CD4-positive, alpha-beta T cell (primary cell): ENCODE measurements around the gene MST1. TPM values are rescaled to one million over a fixed set of nuclear protein-coding genes. Genes with fewer than 3 reads are reported as not detected.

Source experiments
- ATAC-seq: fragments of 200-7000 bp; cut with Tn5 transposase; one replicate; pipeline ENCODE4 v1.10.0; 2022; ENCODE audit warnings: mild to moderate bottlenecking; ENCODE audit not compliant: poor library complexity
- CTCF ChIA-PET: fragments of 350-600 bp; sonication (Branson Sonifier 250); formaldehyde crosslinking; loops from one replicate; lab custom pipeline; 2021; ENCODE audit warnings: antibody characterized with exemption, inconsistent platforms; lab: Charles Lee
- POLR2A ChIA-PET: fragments of 350-600 bp; sonication (Branson Sonifier 250); formaldehyde crosslinking; loops from one replicate; lab custom pipeline; 2021; ENCODE audit warnings: antibody characterized with exemption, inconsistent platforms; lab: Charles Lee
- DNase-seq, 14 experiments: peaks; one replicate each; pipeline ENCODE4 v3.0.0-alpha.2; 2013 to 2020; ENCODE audit warnings: mixed read lengths in 2 of 14
- H3K27ac ChIP-seq, 2 donors: one replicate each; pipeline versions ENCODE4 v1.5.1 to v1.7.0; 2013; ENCODE audit warnings: low read length in 2 of 2, low read depth in 1 of 2, mild to moderate bottlenecking in 1 of 2
- H3K27me3 ChIP-seq, 2 experiments: 1 replicate in 1 of 2; 2 replicates in 1 of 2; pipeline versions ENCODE4 v1.6.1 to v1.7.0; 2013; ENCODE audit warnings: low read length in 2 of 2, control low read depth in 1 of 2, mild to moderate bottlenecking in 1 of 2, moderate library complexity in 1 of 2; ENCODE audit not compliant: insufficient read depth in 2 of 2, control insufficient read depth in 1 of 2
- H3K36me3 ChIP-seq: one replicate; pipeline ENCODE4 v1.6.1; 2013; ENCODE audit warnings: low read length, control low read depth; ENCODE audit not compliant: insufficient read depth
- H3K4me1 ChIP-seq: one replicate; pipeline ENCODE4 v1.6.1; 2013; ENCODE audit warnings: low read length, control low read depth; ENCODE audit not compliant: insufficient read depth
- H3K4me3 ChIP-seq: one replicate; pipeline ENCODE4 v1.5.1; 2013; ENCODE audit warnings: mild to moderate bottlenecking, low read length, moderate library complexity
- H3K9me3 ChIP-seq, 2 experiments: 1 replicate in 1 of 2; 2 replicates in 1 of 2; pipeline versions ENCODE4 v1.6.1 to v1.7.0; 2013; ENCODE audit warnings: low read length in 2 of 2, mild to moderate bottlenecking in 2 of 2, control low read depth in 1 of 2, moderate library complexity in 1 of 2; ENCODE audit not compliant: control insufficient read depth in 1 of 2, insufficient read depth in 1 of 2
- H3K27ac Mint-ChIP-seq: one replicate; pipeline ENCODE4 v1.8.0; 2020; ENCODE audit warnings: mixed read lengths
- H3K27me3 Mint-ChIP-seq: one replicate; pipeline ENCODE4 v1.8.0; 2021; ENCODE audit warnings: mixed read lengths
- H3K36me3 Mint-ChIP-seq: one replicate; pipeline ENCODE4 v1.8.0; 2021; ENCODE audit warnings: low read depth, mixed read lengths
- H3K4me1 Mint-ChIP-seq: one replicate; pipeline ENCODE4 v1.8.0; 2021; ENCODE audit warnings: low read depth, mixed read lengths
- H3K4me3 Mint-ChIP-seq: one replicate; pipeline ENCODE4 v1.8.0; 2020; ENCODE audit warnings: mild to moderate bottlenecking, mixed read lengths
- H3K9me3 Mint-ChIP-seq: one replicate; pipeline ENCODE4 v1.8.0; 2020; ENCODE audit warnings: mixed read lengths
- CTCF ChIP-seq: fragments of 200-600 bp; IDR thresholded peaks from one replicate; pipeline ENCODE4 v1.8.0; 2022; ENCODE audit warnings: antibody characterized with exemption, mild to moderate bottlenecking
- intact Hi-C, 2 experiments: fragments of 100-400 bp; cut with DNase I in 1 of 2; cut with micrococcal nuclease in 1 of 2; formaldehyde crosslinking; loops; one replicate each; pipeline versions ENCODE4 v1.15.1 to v1.9.0; 2023 to 2025; cut with DNase I, micrococcal nuclease
- total RNA-seq, 174 experiments: library from RNA in 2 of 174; stranded (reverse) in 2 of 174; gene quantifications; one replicate each; pipeline ENCODE4 v1.2.3 and lab custom pipeline; 2021 to 2026

The MST1 gene
- total RNA-seq, 2 experiments from 2014 or later = 7.8 TPM

GRCh38 chr3:49650637-49651036 lies 38.6 kb downstream of the MST1 start:
- TF ChIP-seq CTCF = no peak
- intact Hi-C loops = no loop called here
- H3K9me3 Mint-ChIP-seq = no peaks in the 10 kb centered on the region
- no peaks in the 10 kb centered on the region for H3K27me3 Mint-ChIP-seq
- no peaks in the 10 kb centered on the region for H3K9me3 ChIP-seq
- H3K4me3 ChIP-seq = no peak overlapping the region
- no peaks in the 10 kb centered on the region for H3K4me1 Mint-ChIP-seq
- no peaks in the 10 kb centered on the region for H3K36me3 ChIP-seq
- H3K4me1 ChIP-seq = no peaks in the 10 kb centered on the region
- CTCF ChIA-PET = no interaction called here
- POLR2A ChIA-PET = no interaction called here
- H3K36me3 Mint-ChIP-seq = no peaks in the 10 kb centered on the region
- H3K27ac Mint-ChIP-seq = no peak overlapping the region
- no peak for DNase-seq
- no peaks in the 10 kb centered on the region for H3K27me3 ChIP-seq
- no peak overlapping the region for H3K27ac ChIP-seq
- no peak for ATAC-seq
- H3K4me3 Mint-ChIP-seq = no peak overlapping the region

- CTCF ChIA-PET = no interaction called here
- Histone ChIP-seq H3K27ac (no peak overlapping the region), H3K4me1 (no peaks in the 10 kb centered on the region), H3K27me3 (no peaks in the 10 kb centered on the region), H3K36me3 (no peaks in the 10 kb centered on the region), H3K9me3 (no peaks in the 10 kb centered on the region), H3K4me3 (no peak overlapping the region)
- Mint-ChIP-seq H3K36me3 (no peaks in the 10 kb centered on the region), H3K4me1 (no peaks in the 10 kb centered on the region), H3K4me3 (no peak overlapping the region), H3K27me3 (no peaks in the 10 kb centered on the region), H3K9me3 (no peaks in the 10 kb centered on the region), H3K27ac (no peak overlapping the region)
- POLR2A ChIA-PET = no interaction called here
- intact Hi-C loops = no loop called here
- DNase-seq = no peak
- no peak for TF ChIP-seq CTCF
- ATAC-seq = no peak
These were observed 39.1 kb downstream of the MST1 start for GRCh38 chr3:49650177-49650576.

- no peak for DNase-seq
- Mint-ChIP-seq H3K4me1 (no peaks in the 10 kb centered on the region), H3K36me3 (no peaks in the 10 kb centered on the region), H3K4me3 (no peak overlapping the region), H3K27me3 (no peaks in the 10 kb centered on the region), H3K27ac (no peak overlapping the region), H3K9me3 (no peaks in the 10 kb centered on the region)
- CTCF ChIA-PET = no interaction called here
- no peak for TF ChIP-seq CTCF
- Histone ChIP-seq H3K4me3 (no peak overlapping the region), H3K4me1 (no peaks in the 10 kb centered on the region), H3K9me3 (no peaks in the 10 kb centered on the region), H3K27ac (no peak overlapping the region), H3K36me3 (no peaks in the 10 kb centered on the region), H3K27me3 (no peaks in the 10 kb centered on the region)
- intact Hi-C loops = no loop called here
- POLR2A ChIA-PET = no interaction called here
- no peak for ATAC-seq
These were observed 39.7 kb downstream of the MST1 start for GRCh38 chr3:49649576-49649975.
